SK-N-SH treated with all-trans-retinoic acid at 6 μM for 48 hours (cell line): ENCODE data around the gene BLM.

ENCODE experiments used
- BACH2 ChIP-seq: fragments of 250-450 bp; sonication (Bioruptor Pico); IDR thresholded peaks from 2 replicates; pipeline ENCODE4 v1.9.0; 2021; ENCODE audit warnings: mild to moderate bottlenecking, borderline replicate concordance
- CSDC2 ChIP-seq: fragments of 250-450 bp; sonication (Bioruptor Pico); IDR thresholded peaks from 2 replicates; pipeline ENCODE4 v1.5.0; 2020; ENCODE audit warnings: mild to moderate bottlenecking, moderate library complexity
- GLIS3 ChIP-seq: fragments of 250-450 bp; sonication (Bioruptor Pico); IDR thresholded peaks from 2 replicates; pipeline ENCODE4 v1.5.0; 2020; ENCODE audit warnings: mild to moderate bottlenecking, moderate library complexity
- PPARA ChIP-seq: fragments of 250-450 bp; sonication (Bioruptor Pico); IDR thresholded peaks from 2 replicates; pipeline ENCODE4 v1.5.0; 2020; ENCODE audit warnings: mild to moderate bottlenecking, borderline replicate concordance
- ZFP3 ChIP-seq: fragments of 250-450 bp; sonication (Bioruptor Pico); IDR thresholded peaks from 2 replicates; pipeline ENCODE4 v1.5.0; 2020; ENCODE audit warnings: mild to moderate bottlenecking, moderate library complexity
- ZNF8 ChIP-seq: fragments of 450-650 bp; formaldehyde crosslinking; IDR thresholded peaks from 2 replicates; pipeline ENCODE4 v1.5.0; 2020; ENCODE audit warnings: mild to moderate bottlenecking, moderate library complexity

GRCh38 chr15:90818251-90819210, 101.4 kb downstream of the BLM start:
- no peak for TF ChIP-seq CSDC2 (CRISPR knock-in tag)
- TF ChIP-seq ZNF8 (CRISPR knock-in tag) = no peak
- TF ChIP-seq GLIS3 (CRISPR knock-in tag) = no peak
- no peak for TF ChIP-seq ZFP3 (CRISPR knock-in tag)
- no peak for TF ChIP-seq BACH2 (CRISPR knock-in tag)
- TF ChIP-seq PPARA (CRISPR knock-in tag) = no peak
